IMR-90 (cell line): ENCODE measurements around the gene POFUT2. TPM values are rescaled to one million over a fixed set of nuclear protein-coding genes. Genes with fewer than 3 reads are reported as not detected.

Source experiments
- ATAC-seq: fragments of 200-7000 bp; cut with Tn5 transposase; 2 replicates; pipeline ENCODE4 v1.9.1; 2020; ENCODE audit warnings: low read depth, mild to moderate bottlenecking, moderate library complexity
- BruUV-seq: library from RNA; stranded (reverse); fragments of 400-500 nt; replicated peaks from 2 replicates; lab custom pipeline; 2021; lab: Mats Ljungman, UMichigan
- CTCF ChIA-PET: fragments of 300-600 bp; formaldehyde crosslinking; extraction: SDS; loops from one replicate; lab custom pipeline; 2021; ENCODE audit warnings: antibody characterized with exemption; lab: Yijun Ruan, JAX
- POLR2A ChIA-PET: fragments of 300-600 bp; sonication (Branson Sonifier 250); formaldehyde crosslinking; loops from one replicate; lab custom pipeline; 2022; ENCODE audit warnings: antibody characterized with exemption; ENCODE audit not compliant: unreplicated experiment; lab: Charles Lee
- DNase-seq: peaks from one replicate; pipeline ENCODE4 v3.0.0; 2013
- H2AFZ ChIP-seq: replicated peaks from 2 replicates; pipeline ENCODE3; 2013; ENCODE audit warnings: low read length, mild to moderate bottlenecking; ENCODE audit not compliant: poor library complexity
- H2AK5ac ChIP-seq: 2 replicates; pipeline ENCODE4 v1.6.1; 2013; ENCODE audit warnings: low read depth, low read length, inconsistent platforms
- H2AK9ac ChIP-seq: replicated peaks from 2 replicates; pipeline ENCODE3; 2013; ENCODE audit warnings: mild to moderate bottlenecking, low read depth, low read length, moderate library complexity; ENCODE audit not compliant: poor library complexity
- H2BK120ac ChIP-seq: 2 replicates; pipeline ENCODE4 v1.6.1; 2013; ENCODE audit warnings: low read depth, low read length, inconsistent platforms
- H2BK15ac ChIP-seq: 3 replicates; pipeline ENCODE4 v1.6.1; 2013; ENCODE audit warnings: low read depth, low read length, inconsistent platforms
- H2BK20ac ChIP-seq: 2 replicates; pipeline ENCODE4 v1.6.1; 2013; ENCODE audit warnings: low read depth, mild to moderate bottlenecking, inconsistent platforms, low read length, moderate library complexity
- H2BK5ac ChIP-seq: 2 replicates; pipeline ENCODE4 v1.6.1; 2013; ENCODE audit warnings: mild to moderate bottlenecking, low read depth, low read length, inconsistent platforms; ENCODE audit not compliant: poor library complexity, severe bottlenecking
- H3K14ac ChIP-seq: replicated peaks from 2 replicates; pipeline ENCODE4 v1.6.1; 2013; ENCODE audit warnings: low read depth, low read length, inconsistent platforms
- H3K18ac ChIP-seq: 2 replicates; pipeline ENCODE4 v1.6.1; 2013; ENCODE audit warnings: low read depth, low read length, control low read depth
- H3K23ac ChIP-seq: 2 replicates; pipeline ENCODE4 v1.6.1; 2013; ENCODE audit warnings: low read depth, low read length, inconsistent platforms
- H3K27ac ChIP-seq: 2 replicates; pipeline ENCODE4 v1.5.1; 2013; ENCODE audit warnings: mild to moderate bottlenecking, control low read depth, low read length; ENCODE audit not compliant: insufficient read depth
- H3K27me3 ChIP-seq: 2 replicates; pipeline ENCODE4 v1.6.1; 2013; ENCODE audit warnings: low read length; ENCODE audit not compliant: control insufficient read depth, insufficient read depth
- H3K36me3 ChIP-seq: 2 replicates; pipeline ENCODE4 v1.6.1; 2013; ENCODE audit warnings: low read length, mixed read lengths; ENCODE audit not compliant: control insufficient read depth, insufficient read depth
- H3K4ac ChIP-seq: 2 replicates; pipeline ENCODE4 v1.6.1; 2013; ENCODE audit warnings: low read depth, low read length, inconsistent platforms
- H3K4me1 ChIP-seq: 2 replicates; pipeline ENCODE4 v1.6.1; 2013; ENCODE audit warnings: low read length, mixed read lengths; ENCODE audit not compliant: control insufficient read depth, insufficient read depth
- H3K4me2 ChIP-seq: 2 replicates; pipeline ENCODE4 v1.6.1; 2013; ENCODE audit warnings: low read depth, mild to moderate bottlenecking, control low read depth, low read length, moderate library complexity
- H3K4me3 ChIP-seq: 2 replicates; pipeline ENCODE4 v1.5.1; 2013; ENCODE audit warnings: low read depth, mild to moderate bottlenecking, control low read depth, low read length, moderate library complexity; ENCODE audit not compliant: insufficient read depth
- H3K56ac ChIP-seq: 2 replicates; pipeline ENCODE4 v1.6.1; 2013; ENCODE audit warnings: low read length, inconsistent platforms; ENCODE audit not compliant: insufficient read depth; ENCODE audit errors: extremely low read depth
- H3K79me1 ChIP-seq, 2 experiments: 2 replicates each; pipeline ENCODE4 v1.6.1; 2013; ENCODE audit warnings: low read length in 2 of 2, inconsistent platforms in 1 of 2, low read depth in 1 of 2
- H3K9ac ChIP-seq: 2 replicates; pipeline ENCODE4 v1.6.1; 2013; ENCODE audit warnings: low read depth, low read length, control low read depth
- H3K9me1 ChIP-seq: 2 replicates; pipeline ENCODE4 v1.6.1; 2013; ENCODE audit warnings: low read length, inconsistent platforms; ENCODE audit not compliant: insufficient read depth
- H3K9me3 ChIP-seq: 2 replicates; pipeline ENCODE4 v1.6.1; 2013; ENCODE audit warnings: low read length; ENCODE audit not compliant: control insufficient read depth, insufficient read depth
- H4K20me1 ChIP-seq: 2 replicates; pipeline ENCODE4 v1.6.1; 2013; ENCODE audit warnings: low read length, inconsistent platforms; ENCODE audit not compliant: insufficient read depth
- H4K5ac ChIP-seq: 2 replicates; pipeline ENCODE4 v1.6.1; 2013; ENCODE audit warnings: mild to moderate bottlenecking, low read depth, low read length, control low read depth
- H4K8ac ChIP-seq, 2 experiments: 2 replicates each; pipeline ENCODE4 v1.6.1; 2013; ENCODE audit warnings: low read depth in 2 of 2, low read length in 2 of 2, control low read depth in 1 of 2, inconsistent platforms in 1 of 2
- H4K91ac ChIP-seq: 2 replicates; pipeline ENCODE4 v1.6.1; 2013; ENCODE audit warnings: low read depth, low read length, inconsistent platforms; ENCODE audit not compliant: insufficient read depth
- BHLHE40 ChIP-seq: fragments of 150-350 bp; IDR thresholded peaks from 2 replicates; pipeline ENCODE4 v1.6.1; 2016; ENCODE audit warnings: mild to moderate bottlenecking, low read depth, low read length
- CEBPB ChIP-seq: IDR thresholded peaks from 2 replicates; pipeline ENCODE4 v1.6.1; 2012; ENCODE audit warnings: low read depth, low read length, improper control_type of control experiment
- CHD1 ChIP-seq: IDR thresholded peaks from 2 replicates; pipeline ENCODE4 v1.6.1; 2012; ENCODE audit warnings: low read depth, low read length, improper control_type of control experiment
- CTCF ChIP-seq: conservative IDR thresholded peaks from 2 replicates; pipeline ENCODE4 v1.5.1; 2012; ENCODE audit warnings: mild to moderate bottlenecking, low read depth, low read length, improper control_type of control experiment
- ELK1 ChIP-seq: fragments of 150-350 bp; IDR thresholded peaks from 2 replicates; pipeline ENCODE4 v1.6.1; 2016; ENCODE audit warnings: low read depth, mild to moderate bottlenecking, low read length, moderate library complexity, borderline replicate concordance
- FOS ChIP-seq: fragments of 150-350 bp; IDR thresholded peaks from 2 replicates; pipeline ENCODE4 v1.6.1; 2016; ENCODE audit warnings: low read depth, low read length
- MAFK ChIP-seq: IDR thresholded peaks from 2 replicates; pipeline ENCODE4 v1.6.1; 2012; ENCODE audit warnings: low read depth, low read length, improper control_type of control experiment
- MAZ ChIP-seq: IDR thresholded peaks from 2 replicates; pipeline ENCODE4 v1.6.1; 2012; ENCODE audit warnings: low read depth, mild to moderate bottlenecking, low read length, improper control_type of control experiment, moderate library complexity, borderline replicate concordance
- MXI1 ChIP-seq: IDR thresholded peaks from 2 replicates; pipeline ENCODE4 v1.6.1; 2012; ENCODE audit warnings: low read depth, mild to moderate bottlenecking, low read length, moderate library complexity, borderline replicate concordance
- NFE2L2 ChIP-seq: fragments of 150-350 bp; IDR thresholded peaks from 2 replicates; pipeline ENCODE4 v1.6.1; 2016; ENCODE audit warnings: low read depth, mild to moderate bottlenecking, low read length
- POLR2A ChIP-seq: IDR thresholded peaks from 2 replicates; pipeline ENCODE4 v1.6.1; 2012; ENCODE audit warnings: mild to moderate bottlenecking, low read depth, low read length
- RAD21 ChIP-seq: IDR thresholded peaks from 2 replicates; pipeline ENCODE4 v1.6.1; 2012; ENCODE audit warnings: low read length, improper control_type of control experiment
- RCOR1 ChIP-seq: IDR thresholded peaks from 2 replicates; pipeline ENCODE4 v1.6.1; 2012; ENCODE audit warnings: mild to moderate bottlenecking, low read length, improper control_type of control experiment; ENCODE audit not compliant: insufficient replicate concordance
- RFX5 ChIP-seq: IDR thresholded peaks from 2 replicates; pipeline ENCODE4 v1.8.0; 2012; ENCODE audit warnings: low read depth, mild to moderate bottlenecking, low read length, moderate library complexity
- SMC3 ChIP-seq: fragments of 150-350 bp; IDR thresholded peaks from 2 replicates; pipeline ENCODE4 v1.6.1; 2016; ENCODE audit warnings: low read depth, mild to moderate bottlenecking, antibody characterized with exemption, low read length, moderate library complexity
- USF2 ChIP-seq: fragments of 150-350 bp; IDR thresholded peaks from 2 replicates; pipeline ENCODE4 v1.6.1; 2017; ENCODE audit warnings: mild to moderate bottlenecking, antibody characterized with exemption, low read length, low read depth
- WGBS, 2 experiments: methylation state at CpG; one replicate each; pipeline versions ENCODE4 v1.1.5 to v1.1.7; 2013; ENCODE audit warnings: missing lambda C conversion rate in 2 of 2; ENCODE audit not compliant: insufficient read length in 1 of 2; ENCODE audit errors: extremely low coverage in 2 of 2; 5-methylcytosine and 5-hydroxymethylcytosine counted together
- dilution Hi-C: fragments of 300-500 bp; cut with HindIII; formaldehyde crosslinking; loops from one replicate; pipeline ENCODE4 v1.14.3; 2018; ENCODE audit warnings: low sequenced_read_pairs; ENCODE audit not compliant: unreplicated experiment
- in situ Hi-C: fragments of 300-500 bp; cut with MboI; formaldehyde crosslinking; loops from 3 replicates; pipeline ENCODE4 v1.14.3; 2019; ENCODE audit warnings: low sequenced_read_pairs, inconsistent platforms, mixed read lengths
- intact Hi-C: fragments of 100-400 bp; cut with micrococcal nuclease; formaldehyde crosslinking; loops from 2 replicates; pipeline ENCODE4 v1.10.0; 2022
- polyA plus RNA-seq, 3 experiments: library from polyadenylated mRNA; depleted of rRNA; stranded (reverse); fragments of >200 nt; gene quantifications; 2 replicates each; pipeline ENCODE4 v1.2.3, GENCODE V29; 2012; ENCODE audit warnings: low replicate concordance in 1 of 3
- total RNA-seq: library from RNA; depleted of rRNA; stranded (reverse); fragments of >200 nt; gene quantifications from 2 replicates; pipeline ENCODE4 v1.2.3, GENCODE V29; 2012

Gene POFUT2
- total and polyA plus RNA-seq, 2 of the 4 experiments (the other 2 are of a cell fraction) = 18.8 to 59.3 TPM

GRCh38 chr21:45255381-45256020 is 32.2 kb downstream of the POFUT2 start:
- H3K23ac ChIP-seq = no peak overlapping the region
- H2AK9ac ChIP-seq = no peak overlapping the region
- no peak overlapping the region for H4K91ac ChIP-seq
- H3K9me3 ChIP-seq = peaks cover 9% of the 10 kb centered on the region
- H3K27ac ChIP-seq = no peak overlapping the region
- DNase-seq (no peak), ATAC-seq (no peak)
- no peaks in the 10 kb centered on the region for H3K36me3 ChIP-seq
- no peaks in the 10 kb centered on the region; the same call in 1 of the 2 replicates for H4K20me1 ChIP-seq
- H3K9ac ChIP-seq = no peak overlapping the region
- H4K5ac ChIP-seq = no peak overlapping the region
- H2BK20ac ChIP-seq = no peak overlapping the region
- no peak overlapping the region for H3K56ac ChIP-seq
- no peak overlapping the region for H2AFZ ChIP-seq
- H3K18ac ChIP-seq = no peak overlapping the region
- peaks cover 24% of the 10 kb centered on the region for H3K27me3 ChIP-seq
- no TSS peak for BruUV-seq
- no peak overlapping the region for H2AK5ac ChIP-seq
- no peak overlapping the region for H3K4ac ChIP-seq
- no peak overlapping the region for H2BK15ac ChIP-seq
- WGBS, 2 experiments = 86% methylated on average over 5 of the region's 22 CpGs; no CpG with 5 or more reads in 1 of the 2 experiments
- no peaks in the 10 kb centered on the region; the same call in 1 of the 2 replicates for H3K9me1 ChIP-seq
- POLR2A ChIA-PET = no interaction called here
- H3K4me3 ChIP-seq = no peak overlapping the region
- in situ Hi-C loops = no loop called here
- CTCF ChIA-PET = no interaction called here
- dilution Hi-C loops = no loop called here
- H2BK5ac ChIP-seq = no peak overlapping the region
- intact Hi-C loops = no loop called here
- no peak overlapping the region for H3K14ac ChIP-seq
- H3K4me1 ChIP-seq = peaks cover 4% of the 10 kb centered on the region
- no peaks in the 10 kb centered on the region for H3K79me1 ChIP-seq
- no peak overlapping the region for H4K8ac ChIP-seq
- no peak for TF ChIP-seq ELK1
- TF ChIP-seq CTCF = no peak
- TF ChIP-seq MAFK = no peak
- TF ChIP-seq BHLHE40 = no peak
- no peak for TF ChIP-seq USF2
- TF ChIP-seq CEBPB = no peak
- TF ChIP-seq POLR2A = no peak
- no peak for TF ChIP-seq NFE2L2
- no peak for TF ChIP-seq SMC3
- TF ChIP-seq RCOR1 = no peak
- TF ChIP-seq MXI1 = no peak
- TF ChIP-seq FOS = no peak
- TF ChIP-seq CHD1 = no peak
- TF ChIP-seq RAD21 = no peak
- TF ChIP-seq RFX5 = no peak
- TF ChIP-seq MAZ = no peak
- no peak overlapping the region for H2BK120ac ChIP-seq
- no peak overlapping the region for H3K4me2 ChIP-seq
